NOMO-1 treated with DMSO at 0.1 percent for 48 hours (cell line): Measurements from ENCODE around the gene ATP6AP1.

Experiments used
- DNase-seq: peaks from one replicate; lab custom pipeline; 2025; ENCODE audit not compliant: unreplicated experiment; lab: John Stamatoyannopoulos, UW

The ATP6AP1 gene

GRCh38 chrX:154430479-154430878 is 2.0 kb downstream of the ATP6AP1 start:
- no peak for DNase-seq

DNA sequence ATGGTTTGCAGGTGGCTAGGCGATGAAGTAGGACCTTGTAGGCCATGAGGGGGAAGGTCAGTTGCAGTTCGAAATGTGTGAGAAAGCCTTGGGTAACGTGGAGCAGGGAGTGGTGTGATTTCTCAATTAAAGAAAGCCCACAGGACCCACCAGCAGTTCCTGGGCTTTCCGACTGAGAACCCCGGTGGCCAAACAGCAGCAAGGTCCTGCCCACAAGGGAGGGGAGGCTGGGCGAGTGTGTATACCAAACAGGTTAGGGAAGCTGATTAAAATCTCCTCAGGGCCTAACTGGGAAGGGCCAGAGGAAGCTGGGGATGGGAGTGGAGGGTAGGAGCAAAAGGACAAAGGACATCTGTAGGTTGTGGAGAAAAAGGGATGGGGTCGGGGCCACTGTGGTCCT is 2.4 kb downstream of the ATP6AP1 start:
- DNase-seq: peak; percentile 25

DNA sequence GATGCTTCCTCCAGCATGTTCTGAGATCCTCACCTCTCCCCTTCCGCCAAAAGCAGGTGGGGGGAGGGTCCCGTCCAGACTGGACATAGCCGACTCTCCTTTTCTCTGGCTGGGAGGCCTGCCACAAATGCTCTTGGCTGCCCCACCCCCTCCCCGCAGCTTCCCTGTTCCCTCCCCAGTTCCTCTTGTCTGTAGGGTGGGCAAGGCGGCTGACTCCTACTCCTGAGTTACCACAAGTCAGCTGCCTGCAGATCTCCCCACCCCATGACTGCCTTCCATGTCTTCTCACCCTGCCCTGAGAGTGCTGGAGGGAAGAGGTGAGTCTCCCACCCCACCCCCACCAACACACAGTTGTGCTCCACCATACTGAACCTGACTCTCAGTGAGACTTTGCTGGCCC is 2.9 kb downstream of the ATP6AP1 start:
- no peak for DNase-seq

DNA sequence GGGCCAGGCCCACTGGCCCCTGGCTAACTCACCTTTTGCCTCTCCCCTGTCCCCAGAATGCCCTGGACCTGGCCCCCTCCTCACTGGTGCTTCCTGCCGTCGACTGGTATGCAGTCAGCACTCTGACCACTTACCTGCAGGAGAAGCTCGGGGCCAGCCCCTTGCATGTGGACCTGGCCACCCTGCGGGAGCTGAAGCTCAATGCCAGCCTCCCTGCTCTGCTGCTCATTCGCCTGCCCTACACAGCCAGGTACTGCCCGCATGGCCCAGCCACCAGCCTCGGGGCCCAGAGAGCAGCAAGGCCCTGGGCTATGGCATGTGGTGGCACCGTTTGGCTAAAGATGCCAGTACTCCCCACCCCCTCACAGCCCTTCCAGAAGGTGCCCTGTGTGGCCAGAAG is 3.7 kb downstream of the ATP6AP1 start:
- DNase-seq: no peak

DNA sequence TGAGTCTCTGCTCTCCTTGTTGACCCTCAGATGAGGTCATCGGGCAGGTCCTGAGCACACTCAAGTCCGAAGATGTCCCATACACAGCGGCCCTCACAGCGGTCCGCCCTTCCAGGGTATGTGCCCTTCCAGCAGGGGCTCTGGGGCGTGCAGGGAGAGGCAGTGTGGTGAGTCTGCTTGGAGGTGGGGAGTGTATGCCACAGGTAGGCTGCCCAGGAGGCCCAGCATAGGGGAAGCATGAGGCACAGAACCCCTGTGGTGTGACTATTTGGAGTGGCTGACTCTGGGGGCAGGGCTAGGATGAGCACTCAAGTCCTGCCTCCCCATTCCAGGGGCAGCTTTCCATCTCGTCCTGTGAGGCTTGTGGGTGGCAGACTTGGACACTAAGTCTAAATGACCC is 5.1 kb downstream of the ATP6AP1 start:
- no peak for DNase-seq

DNA sequence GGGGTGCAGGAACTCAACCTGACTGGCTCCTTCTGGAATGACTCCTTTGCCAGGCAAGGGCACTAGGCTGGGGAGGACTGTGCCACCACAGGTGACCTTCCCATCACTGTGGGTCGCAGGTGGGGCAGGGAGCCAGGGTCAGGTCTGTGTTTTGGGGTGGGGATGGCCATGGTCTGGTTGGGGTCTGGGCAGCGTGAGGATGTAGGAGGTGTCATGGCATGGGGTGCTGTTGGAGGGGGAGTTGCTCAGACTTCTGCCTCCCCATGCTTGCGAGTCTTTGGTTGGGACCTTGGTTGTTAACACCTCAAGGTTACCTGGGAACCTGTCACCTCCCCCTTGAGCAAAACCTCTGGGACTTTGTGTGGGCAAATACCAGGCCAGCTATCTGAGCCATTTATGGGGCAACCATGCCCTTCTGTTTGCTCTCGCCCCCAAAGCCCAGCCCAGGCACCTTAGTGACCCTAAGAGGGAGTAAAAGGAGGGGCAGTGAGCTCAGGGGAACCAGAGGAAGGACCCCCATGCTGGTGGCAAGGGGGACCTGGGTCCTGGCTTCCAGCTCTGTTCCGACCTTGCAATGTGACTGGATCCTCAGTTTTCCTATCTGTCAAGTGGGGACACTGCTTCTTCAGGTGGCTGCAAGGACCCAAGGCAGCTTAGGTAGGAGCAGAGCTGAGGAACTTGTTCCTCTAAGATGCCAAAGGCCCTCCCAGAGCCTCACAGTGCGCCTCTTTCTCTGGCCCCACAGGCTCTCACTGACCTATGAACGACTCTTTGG is 6.1 kb downstream of the ATP6AP1 start:
- DNase-seq: no peak

GRCh38 chrX:154435171-154435733 is 6.8 kb downstream of the ATP6AP1 start:
- no peak for DNase-seq

DNA sequence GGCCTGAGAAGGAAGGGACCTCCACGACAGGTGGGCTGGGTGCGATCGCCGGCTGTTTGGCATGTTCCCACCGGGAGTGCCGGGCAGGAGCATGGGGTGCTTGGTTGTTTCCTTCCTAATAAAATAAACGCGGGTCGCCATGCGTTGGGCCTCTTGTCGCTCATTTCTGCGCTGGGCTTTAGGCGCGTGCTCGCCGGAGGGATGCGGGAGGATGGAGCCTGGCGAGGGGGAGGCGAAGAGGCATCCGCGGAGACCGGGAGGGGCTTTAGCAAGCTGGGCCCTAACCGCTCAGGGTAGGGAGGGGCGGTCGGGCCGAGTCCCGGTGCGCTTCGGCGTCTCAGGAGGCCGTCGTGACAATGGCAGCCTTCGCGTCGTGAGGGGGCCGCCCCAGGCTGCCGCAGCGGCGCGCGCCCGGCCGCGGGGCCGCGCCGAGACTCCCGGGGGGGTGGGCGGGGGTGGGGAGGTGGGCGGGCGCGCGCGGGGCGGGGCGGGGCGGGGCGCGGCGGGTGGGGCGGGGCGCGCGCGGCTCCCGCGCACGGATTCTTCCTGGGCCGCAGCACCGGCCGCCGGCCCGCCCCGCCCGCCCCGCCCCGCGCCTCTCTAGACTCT is 8.0 kb downstream of the ATP6AP1 start:
- DNase-seq: no peak

- no peak for DNase-seq
Observed at GRCh38 chrX:154436983-154437752, 8.7 kb downstream of the ATP6AP1 start, which contains the start of gene GDI1. GDI1 (plus strand) TSS chrX:154437154; CDS start chrX:154437255, 101 bp downstream.

DNA sequence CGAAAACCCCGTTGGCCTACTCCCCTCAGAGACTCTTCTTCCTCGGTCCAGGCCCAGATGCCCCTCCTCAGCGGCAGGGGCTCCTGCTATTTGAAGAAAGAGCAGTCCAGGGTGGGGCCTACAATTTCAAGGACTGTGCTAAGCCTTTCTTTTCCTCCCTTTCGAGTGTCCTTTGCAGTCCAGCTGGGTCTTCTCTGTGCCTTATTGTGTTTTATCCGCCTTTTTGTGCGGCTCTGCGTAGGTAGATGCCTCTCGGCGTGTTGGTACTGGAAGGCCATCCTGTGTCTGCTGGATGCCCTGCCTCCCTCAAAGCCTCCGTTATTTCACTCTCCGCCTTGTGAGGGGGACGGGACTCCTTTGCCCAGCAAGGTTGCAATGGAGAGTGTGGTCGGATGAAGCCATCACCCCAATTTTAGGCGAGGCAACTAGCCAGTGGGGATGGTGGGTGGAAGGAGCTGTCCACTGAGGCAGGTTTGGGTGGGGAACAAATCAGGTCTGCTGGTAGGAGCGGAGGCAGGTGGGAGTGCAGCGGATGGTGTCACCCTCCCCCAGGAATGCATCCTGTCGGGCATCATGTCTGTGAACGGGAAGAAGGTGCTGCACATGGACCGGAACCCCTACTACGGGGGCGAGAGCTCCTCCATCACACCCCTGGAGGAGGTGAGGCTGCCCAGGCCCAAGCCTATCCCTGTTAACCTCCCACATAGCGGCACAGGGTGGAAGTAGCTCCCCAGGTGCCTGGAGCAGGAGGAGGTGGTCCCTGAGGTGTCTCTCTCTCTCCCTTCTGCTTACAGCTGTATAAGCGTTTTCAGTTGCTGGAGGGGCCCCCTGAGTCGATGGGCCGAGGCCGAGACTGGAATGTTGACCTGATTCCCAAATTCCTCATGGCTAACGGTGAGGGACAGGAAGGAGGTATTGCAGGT is 9.8 kb downstream of the ATP6AP1 start:
- DNase-seq: no peak

DNA sequence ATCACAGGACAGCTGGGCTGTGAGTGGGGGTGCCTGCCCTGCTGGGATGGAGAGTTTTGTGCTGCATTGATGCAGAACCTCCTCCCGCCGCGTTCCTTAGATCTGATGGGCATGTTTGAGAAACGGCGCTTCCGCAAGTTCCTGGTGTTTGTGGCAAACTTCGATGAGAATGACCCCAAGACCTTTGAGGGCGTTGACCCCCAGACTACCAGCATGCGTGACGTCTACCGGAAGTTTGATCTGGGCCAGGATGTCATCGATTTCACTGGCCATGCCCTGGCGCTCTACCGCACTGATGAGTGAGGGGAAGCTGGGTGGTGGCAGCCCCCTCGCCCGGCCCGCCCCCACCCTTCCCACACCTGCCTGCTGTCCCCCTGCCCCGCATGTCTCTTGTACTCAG is 11.4 kb downstream of the ATP6AP1 start:
- DNase-seq: no peak

DNA sequence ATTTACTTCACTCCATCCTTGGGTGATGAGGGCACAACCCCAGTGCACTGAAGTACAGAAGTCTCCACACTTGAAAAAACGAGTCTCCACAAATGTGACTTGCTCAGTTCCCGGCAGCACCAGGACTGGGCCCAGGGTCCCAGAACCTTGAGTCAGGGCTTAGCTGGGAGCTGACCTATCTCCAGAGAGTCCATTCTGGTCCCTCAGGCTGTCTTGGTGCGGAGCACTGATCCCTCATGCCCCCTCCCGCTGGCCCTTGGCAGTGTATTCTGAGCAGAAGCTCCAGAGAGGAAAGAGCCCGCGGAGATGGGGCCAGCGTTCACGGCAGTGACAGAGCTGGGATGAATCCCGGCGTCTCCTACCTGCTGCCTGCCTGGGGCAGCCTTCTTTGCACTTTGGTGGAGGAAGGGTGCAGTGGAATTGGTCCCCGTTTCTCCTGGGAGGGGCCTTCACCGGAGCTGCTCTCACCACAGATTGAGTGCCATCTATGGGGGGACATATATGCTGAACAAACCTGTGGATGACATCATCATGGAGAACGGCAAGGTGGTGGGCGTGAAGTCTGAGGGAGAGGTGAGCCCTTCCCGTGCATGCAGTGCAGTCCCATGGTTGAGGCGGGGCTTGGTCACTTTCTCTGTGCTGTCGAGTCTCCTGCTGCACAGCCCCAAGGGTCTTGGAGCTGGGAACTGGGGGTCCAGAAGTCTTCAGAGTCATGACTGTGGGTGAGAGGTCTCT is 12.3 kb downstream of the ATP6AP1 start:
- DNase-seq: no peak

- no peak for DNase-seq
Observed at GRCh38 chrX:154441564-154441963, 13.1 kb downstream of the ATP6AP1 start.

GRCh38 chrX:154441984-154442707 is 13.7 kb downstream of the ATP6AP1 start:
- no peak for DNase-seq

- DNase-seq: no peak
Observed at GRCh38 chrX:154443479-154443910, 15.0 kb downstream of the ATP6AP1 start.

GRCh38 chrX:154443992-154444754 is 15.7 kb downstream of the ATP6AP1 start, which contains the start of gene FAM50A:
FAM50A (plus strand) TSS chrX:154444141; CDS start chrX:154444236, 95 bp downstream.
- peak; percentile 34 for DNase-seq

GRCh38 chrX:154444755-154445246 is 16.3 kb downstream of the ATP6AP1 start:
- DNase-seq: no peak

- DNase-seq: no peak
Observed at GRCh38 chrX:154445776-154446175, 17.3 kb downstream of the ATP6AP1 start.
